Stimulated activated CD4-positive, alpha-beta T cell treated with anti-CD3 and anti-CD28 coated beads, Interleukin-12 subunit alpha, Interleukin-12 subunit beta, amount 100 ng/mL, for 48 hours (primary cell): ENCODE measurements around the gene RANBP3.
"Not testable (repeated sequence)": the region's sequence is repeated elsewhere in the genome, so short reads cannot be mapped to it uniquely, and the experiment has no call there.

ENCODE experiments used
- DNase-seq, 3 donors: peaks; one replicate each; pipeline ENCODE4 v3.0.0-alpha.2; 2020; ENCODE audit warnings: low read depth in 2 of 3, low spot score in 1 of 3

Gene RANBP3

GRCh38 chr19:5966941-5967340 is 11.0 kb downstream of the RANBP3 start:
- DNase-seq, result no peak

- no peak for DNase-seq
These were observed 11.7 kb downstream of the RANBP3 start for GRCh38 chr19:5966215-5966614.

- no peak for DNase-seq
These were observed 12.9 kb downstream of the RANBP3 start for GRCh38 chr19:5964816-5965565.

DNA sequence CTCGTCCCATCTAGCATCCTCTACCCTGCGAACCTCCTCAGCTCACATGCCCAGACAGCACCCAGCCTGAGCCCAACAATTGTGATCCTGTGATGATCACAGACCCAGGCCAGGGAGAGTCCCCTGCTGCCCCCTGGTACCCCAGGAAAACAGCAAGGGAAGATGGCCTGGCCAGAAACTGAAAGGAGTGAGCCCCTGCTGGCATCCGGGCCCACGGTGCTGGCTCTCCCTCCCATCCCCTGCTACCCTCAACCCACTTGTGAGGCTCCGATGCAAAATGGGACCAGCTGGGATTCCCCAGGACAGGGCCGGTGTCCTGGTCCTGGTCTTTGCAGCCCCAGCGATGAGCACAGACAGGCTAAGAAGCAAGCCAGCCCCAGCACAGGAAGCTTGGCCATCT is 14.1 kb downstream of the RANBP3 start:
- no peak for DNase-seq

- not testable (repeated sequence) for DNase-seq
These were observed 14.7 kb downstream of the RANBP3 start for GRCh38 chr19:5963259-5963658.

DNA sequence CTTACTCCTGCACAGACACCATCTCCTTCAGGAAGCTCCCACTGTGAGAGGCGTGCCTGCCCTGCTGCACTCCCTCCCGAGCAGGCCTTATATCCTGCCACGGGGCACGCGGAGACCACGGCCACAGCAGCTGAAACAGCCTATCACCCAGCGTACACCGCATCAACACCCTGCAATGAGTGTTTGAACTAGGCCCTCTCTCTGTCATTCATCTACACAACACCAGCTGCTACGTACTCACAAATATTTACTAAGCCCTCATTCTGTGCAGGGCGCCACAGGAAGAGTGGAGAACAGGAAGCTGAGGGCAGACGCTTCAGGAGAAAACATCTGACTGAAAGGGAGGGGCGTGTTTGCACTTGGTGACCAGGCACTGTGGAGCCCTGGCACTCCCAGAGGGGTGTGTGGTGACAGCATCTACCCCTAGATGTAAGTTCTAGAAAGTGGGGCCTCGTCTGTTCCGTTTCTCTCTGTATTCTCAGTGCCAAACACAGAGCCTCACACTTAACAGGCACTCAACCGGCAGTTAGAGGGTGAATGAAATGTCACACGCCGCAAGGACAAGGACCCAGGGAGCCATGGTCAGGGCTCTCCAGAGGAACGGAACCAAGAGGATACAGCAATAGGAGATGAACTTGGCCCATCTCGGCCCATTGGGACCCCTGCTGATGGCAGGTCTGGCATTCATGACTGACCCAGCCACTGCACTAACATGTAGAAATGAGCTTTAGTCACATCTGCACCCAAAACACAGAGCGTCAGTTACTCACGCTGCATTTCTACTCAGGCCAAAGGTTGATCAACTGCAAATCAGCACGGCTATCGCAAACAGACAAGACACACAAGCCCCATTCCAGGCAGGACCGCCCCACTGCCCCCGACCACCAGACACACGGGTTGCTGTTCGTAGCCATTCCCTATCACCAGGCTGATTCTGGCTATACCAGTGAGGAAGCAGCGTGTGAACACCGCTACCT is 15.7 kb downstream of the RANBP3 start:
- DNase-seq, result peak in 2 of 3 donors; percentile 32 to 38

DNA sequence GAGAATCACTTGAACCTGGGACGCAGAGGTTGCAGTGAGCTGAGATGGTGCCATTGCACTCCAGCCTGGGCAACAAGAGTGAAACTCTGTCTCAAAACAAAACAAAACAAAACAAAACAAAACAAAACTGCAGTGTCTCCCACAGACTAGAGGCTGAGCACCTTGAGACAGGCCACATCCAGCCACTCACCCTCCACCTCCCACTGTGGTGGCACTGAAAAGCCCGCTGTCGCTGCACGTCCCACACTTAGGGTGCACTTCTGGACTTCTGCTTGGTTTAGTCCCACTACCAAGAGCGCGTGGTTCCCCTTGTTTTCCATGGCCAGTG is 16.3 kb downstream of the RANBP3 start:
- DNase-seq, result not testable (repeated sequence)

DNA sequence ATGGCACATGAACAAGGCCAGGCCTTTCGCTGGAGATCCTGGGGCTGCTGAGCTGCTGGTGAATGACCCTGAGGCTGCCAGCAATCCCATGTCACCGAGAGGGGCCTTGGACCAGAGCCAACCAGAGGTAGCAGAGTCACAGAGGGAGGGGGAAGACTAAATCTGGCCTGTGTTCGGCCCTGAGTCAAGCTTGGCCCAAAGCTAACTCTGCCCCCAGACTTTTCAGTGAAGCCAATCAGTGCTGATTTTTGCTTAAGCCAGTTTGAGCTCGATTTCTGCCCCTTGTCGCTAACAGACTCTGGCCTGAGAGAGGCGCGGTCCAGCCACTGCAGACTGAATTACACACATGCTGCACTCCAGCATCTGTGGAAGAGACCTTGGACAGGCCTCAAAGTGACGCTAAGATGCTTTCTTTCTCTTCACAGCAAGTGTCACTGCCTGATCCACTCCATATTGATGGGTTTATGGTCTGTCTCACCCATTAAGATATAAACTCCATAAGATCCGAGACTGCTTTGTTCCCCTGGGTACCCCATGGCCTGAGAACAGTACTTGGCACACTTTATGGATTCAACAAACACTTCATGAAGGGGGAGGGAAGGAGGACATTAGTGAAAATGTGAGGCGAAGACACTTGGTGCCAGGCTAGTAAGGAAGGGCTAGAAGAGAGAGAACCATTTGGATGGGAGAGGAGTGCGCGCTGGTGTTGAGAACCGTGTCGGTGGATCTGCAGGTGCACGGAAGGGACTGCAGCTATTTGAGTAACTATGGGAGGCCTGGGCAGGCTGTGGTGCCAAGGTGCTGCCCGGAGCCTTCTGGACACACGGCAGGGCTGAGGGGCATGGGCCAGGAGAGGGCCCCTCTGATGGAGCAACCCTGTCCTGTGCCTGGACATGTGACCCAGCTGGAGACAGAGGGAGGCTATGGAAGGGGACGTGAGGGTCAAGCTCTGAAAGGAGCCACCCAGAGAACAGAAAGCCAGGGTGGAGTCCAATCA is 17.6 kb downstream of the RANBP3 start:
- no peak for DNase-seq

- no peak for DNase-seq
These were observed 18.5 kb downstream of the RANBP3 start for GRCh38 chr19:5959260-5960004.

- DNase-seq, result no peak
These were observed 19.2 kb downstream of the RANBP3 start for GRCh38 chr19:5958851-5959122.

GRCh38 chr19:5958074-5958850 is 19.7 kb downstream of the RANBP3 start:
- no peak for DNase-seq

DNA sequence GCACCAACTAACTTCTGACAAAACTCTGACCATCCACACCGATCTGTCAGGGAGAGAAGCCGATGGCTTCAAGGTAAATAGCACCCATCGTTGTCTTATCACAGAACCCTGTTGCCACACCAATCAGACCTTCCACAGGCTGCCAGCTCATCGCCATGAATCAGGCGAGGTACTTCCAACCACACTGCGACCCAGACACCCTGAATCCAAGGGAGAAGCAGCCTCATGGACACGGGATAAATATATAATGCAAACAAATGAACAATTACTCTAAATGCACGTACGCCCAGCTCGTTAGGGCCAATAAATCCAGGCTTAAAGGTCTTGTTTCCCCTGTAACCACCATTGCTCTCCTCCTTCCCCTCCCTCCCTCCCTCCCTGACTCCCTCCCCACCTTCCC is 20.8 kb downstream of the RANBP3 start:
- DNase-seq, result no peak

- DNase-seq, result no peak
These were observed 21.2 kb downstream of the RANBP3 start for GRCh38 chr19:5956728-5957127.

GRCh38 chr19:5956323-5956722 is 21.6 kb downstream of the RANBP3 start:
- DNase-seq, result no peak

- DNase-seq, result no peak
These were observed 22.4 kb downstream of the RANBP3 start for GRCh38 chr19:5955636-5955935.

GRCh38 chr19:5954293-5954692 is 23.6 kb downstream of the RANBP3 start:
- DNase-seq, result no peak

DNA sequence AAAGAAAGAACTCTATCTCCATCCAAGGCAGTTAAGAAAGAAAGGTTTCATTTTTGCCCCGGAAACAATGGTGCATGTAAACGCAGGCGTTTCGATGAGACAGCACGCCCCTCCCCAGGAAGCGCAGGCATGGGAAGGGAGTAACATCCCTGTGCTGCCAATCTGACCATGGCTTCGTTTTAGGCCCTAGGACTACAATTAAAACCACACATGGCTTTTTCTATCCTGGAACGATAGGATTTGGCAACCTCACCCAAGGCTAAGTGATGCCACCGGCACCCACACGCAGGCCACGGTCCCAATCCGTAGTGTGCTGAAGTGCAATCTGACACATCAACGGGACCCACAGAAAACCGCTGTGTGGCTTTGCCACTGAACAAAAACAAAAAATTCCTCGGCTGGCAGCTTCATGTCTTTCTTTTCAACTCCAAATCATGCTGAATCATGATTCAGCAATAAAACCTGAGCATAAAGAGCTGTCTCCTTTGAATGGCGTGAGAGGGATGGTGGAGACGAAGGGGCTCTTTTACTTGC is 24.2 kb downstream of the RANBP3 start:
- peak in 1 of 3 donors; percentile 28 for DNase-seq

DNA sequence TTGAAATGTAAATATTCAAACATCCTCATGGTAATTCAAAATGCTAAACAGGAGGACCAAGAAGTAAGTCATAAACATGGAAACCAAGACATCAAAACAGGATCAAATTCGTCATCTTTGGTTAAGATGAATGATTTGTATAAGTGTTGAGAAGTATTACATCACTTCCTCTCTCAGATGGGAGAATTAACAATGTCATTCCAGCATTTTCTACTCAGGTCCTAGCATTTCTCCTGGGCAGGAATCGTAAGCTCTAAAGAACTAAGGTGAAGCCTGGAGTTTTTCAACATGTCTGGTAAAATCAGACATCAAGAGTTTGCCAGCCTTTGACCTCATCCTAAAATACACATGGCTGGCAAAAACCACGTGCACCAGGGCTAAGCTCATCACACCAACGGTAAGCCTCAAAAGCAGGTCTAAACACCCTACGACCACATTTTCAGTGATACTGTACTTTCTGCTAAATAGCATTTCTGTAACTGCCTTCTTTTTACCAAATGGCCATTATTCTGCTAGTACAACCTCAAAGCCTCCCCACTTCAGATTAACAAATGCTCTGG is 24.8 kb downstream of the RANBP3 start:
- DNase-seq, result no peak

GRCh38 chr19:5952193-5953029 is 25.5 kb downstream of the RANBP3 start:
- no peak for DNase-seq
